Measurements from ENCODE around the gene AREL1. TPM values are rescaled to one million over a fixed set of nuclear protein-coding genes. Genes with fewer than 3 reads are reported as not detected.
A peak's percentile ranks its signal among the peaks of the same experiment; 100 is the strongest.

Gene AREL1
- total and polyA plus RNA-seq, 2 experiments from 2014 or later = 14.9 to 19.2 TPM

GRCh38 chr14:74619672-74620131, 93.2 kb downstream of the AREL1 start:
- Histone ChIP-seq H3K27me3 (peaks cover 3% of the 10 kb centered on the region), H3K9me3 (ENCODE audit: low read depth) (no peaks in the 10 kb centered on the region), H3K27ac (no peak overlapping the region), H3K4me1 (ENCODE audit: low read depth) (peaks cover 8% of the 10 kb centered on the region), H3K4me3 (no peak overlapping the region), H3K36me3 (no peaks in the 10 kb centered on the region)
- peak; percentile 3 for TF ChIP-seq CTCF (IDR thresholded peaks at IDR 0.05; ENCODE audit: low read depth, low read length)
- peak in 1 of 2 donors; percentile 98 for DNase-seq (ENCODE audit: low read depth in 1 of 2, low spot score in 1 of 2)

DNA sequence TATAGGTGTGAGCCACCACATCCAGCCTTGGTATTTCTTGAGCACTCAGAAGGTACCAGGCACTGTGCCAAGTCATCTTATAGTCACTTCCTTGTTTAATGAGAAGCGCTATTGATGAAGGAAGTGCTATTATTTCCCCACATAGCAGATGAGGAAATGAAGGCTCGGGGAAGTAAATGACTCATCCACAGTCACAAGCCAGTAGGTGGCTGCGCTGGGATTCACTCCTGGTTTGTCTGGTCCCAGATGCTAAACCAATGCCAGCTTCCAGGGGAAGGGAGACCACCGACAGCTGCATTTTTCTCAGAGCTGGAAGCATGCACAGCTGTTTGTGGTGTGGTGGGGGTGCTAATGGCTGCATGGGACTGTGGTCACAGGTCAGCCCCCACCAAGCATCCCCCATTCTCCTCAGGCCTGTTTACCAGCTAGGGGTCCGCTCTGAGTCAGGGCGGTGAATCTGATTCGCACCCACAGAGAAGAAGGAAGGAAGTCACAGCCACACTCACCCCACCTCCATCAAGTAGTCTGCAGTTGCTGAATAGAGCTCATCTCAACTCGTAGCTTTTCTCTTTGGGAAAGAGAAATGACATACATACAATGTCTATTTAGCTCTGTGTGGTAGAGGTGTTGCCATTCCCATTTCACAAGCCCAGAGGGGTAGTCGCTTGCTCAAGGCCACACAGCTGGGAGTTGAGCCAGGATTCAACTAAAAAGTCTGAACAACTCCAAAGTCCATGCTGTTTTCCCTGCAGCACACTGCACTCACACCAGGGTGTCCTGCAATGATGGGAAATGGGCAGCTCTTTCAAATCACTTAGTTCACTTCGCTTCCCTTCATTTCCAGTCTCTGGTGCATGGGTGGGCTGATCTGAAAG, 94.6 kb downstream of the AREL1 start:
- Histone ChIP-seq H3K27ac (no peak overlapping the region), H3K4me3 (no peak overlapping the region), H3K4me1 (ENCODE audit: low read depth) (peaks cover 8% of the 10 kb centered on the region), H3K36me3 (no peaks in the 10 kb centered on the region), H3K27me3 (peaks cover 3% of the 10 kb centered on the region), H3K9me3 (ENCODE audit: low read depth) (no peaks in the 10 kb centered on the region)
- peak in 1 of 2 donors; percentile 79 for DNase-seq (ENCODE audit: low read depth in 1 of 2, low spot score in 1 of 2)
- no peak for TF ChIP-seq CTCF (IDR thresholded peaks at IDR 0.05; ENCODE audit: low read depth, low read length)

DNA sequence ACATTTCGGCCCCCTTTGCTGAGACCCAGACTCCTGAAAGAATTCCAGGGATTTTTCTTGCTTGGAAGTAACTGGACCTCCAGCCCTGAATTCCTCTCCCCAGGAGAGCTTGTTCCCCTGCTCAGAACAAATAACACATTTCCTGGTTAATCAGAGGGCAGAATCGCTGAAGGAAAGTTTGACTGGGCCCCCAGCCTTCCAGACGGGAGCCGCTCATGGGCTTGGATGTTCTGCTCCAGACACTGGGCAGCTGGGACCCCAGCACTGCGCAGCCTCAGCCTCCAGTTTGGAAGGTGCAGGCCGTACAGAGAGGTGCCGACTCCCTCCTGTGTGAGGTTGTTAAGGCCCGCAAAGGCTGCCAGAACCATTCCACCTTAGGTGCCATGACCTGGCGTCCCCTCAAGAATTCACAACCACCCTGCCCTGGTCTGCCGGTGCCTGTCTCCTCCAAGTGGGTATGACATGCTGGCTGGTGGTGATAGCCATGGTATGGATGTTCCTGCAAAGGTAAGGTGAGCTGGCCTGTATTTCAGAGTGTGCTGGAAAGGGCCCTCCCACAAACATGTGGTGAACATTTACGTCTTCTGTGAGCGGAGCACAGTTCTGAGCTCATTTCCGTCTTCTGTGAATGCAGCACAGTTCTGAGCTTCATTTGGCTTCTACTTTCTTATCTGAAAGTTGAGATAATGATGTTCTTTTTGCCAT, 95.7 kb downstream of the AREL1 start:
- Histone ChIP-seq H3K36me3 (no peaks in the 10 kb centered on the region), H3K4me3 (no peak overlapping the region), H3K27ac (no peak overlapping the region), H3K9me3 (ENCODE audit: low read depth) (no peaks in the 10 kb centered on the region), H3K27me3 (peaks cover 6% of the 10 kb centered on the region), H3K4me1 (ENCODE audit: low read depth) (peaks cover 8% of the 10 kb centered on the region)
- DNase-seq (ENCODE audit: low read depth in 1 of 2, low spot score in 1 of 2) = peak in 1 of 2 donors; percentile 82
- TF ChIP-seq CTCF (IDR thresholded peaks at IDR 0.05; ENCODE audit: low read depth, low read length) = no peak

DNA sequence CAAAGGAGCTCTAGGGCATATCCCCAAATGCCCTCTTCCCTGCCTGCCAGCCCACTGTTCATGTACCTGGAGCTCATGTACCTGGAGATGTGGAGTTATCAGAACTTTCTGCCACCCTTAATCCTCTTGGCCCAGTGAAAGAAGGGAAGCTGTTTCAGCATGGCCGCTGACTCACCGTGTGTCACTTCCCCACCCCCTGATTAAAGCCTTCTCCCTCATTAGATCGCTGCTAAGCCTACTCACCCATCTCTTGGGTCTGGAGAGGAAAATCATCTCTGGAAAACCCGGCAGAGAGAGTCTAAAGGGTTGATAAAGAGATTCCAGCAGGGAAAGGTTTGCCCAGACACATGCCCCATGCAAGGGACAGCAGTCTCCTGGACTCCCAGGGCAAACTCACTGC, 96.4 kb downstream of the AREL1 start:
- no peak for TF ChIP-seq CTCF (IDR thresholded peaks at IDR 0.05; ENCODE audit: low read depth, low read length)
- peaks cover 3% of the 10 kb centered on the region for H3K4me1 ChIP-seq (ENCODE audit: low read depth)
- DNase-seq (ENCODE audit: low read depth in 1 of 2, low spot score in 1 of 2) = peak in 1 of 2 donors; percentile 73
- no peak overlapping the region for H3K4me3 ChIP-seq
- H3K36me3 ChIP-seq = no peaks in the 10 kb centered on the region
- no peaks in the 10 kb centered on the region for H3K9me3 ChIP-seq (ENCODE audit: low read depth)
- H3K27ac ChIP-seq = no peak overlapping the region
- peaks cover 13% of the 10 kb centered on the region for H3K27me3 ChIP-seq

DNA sequence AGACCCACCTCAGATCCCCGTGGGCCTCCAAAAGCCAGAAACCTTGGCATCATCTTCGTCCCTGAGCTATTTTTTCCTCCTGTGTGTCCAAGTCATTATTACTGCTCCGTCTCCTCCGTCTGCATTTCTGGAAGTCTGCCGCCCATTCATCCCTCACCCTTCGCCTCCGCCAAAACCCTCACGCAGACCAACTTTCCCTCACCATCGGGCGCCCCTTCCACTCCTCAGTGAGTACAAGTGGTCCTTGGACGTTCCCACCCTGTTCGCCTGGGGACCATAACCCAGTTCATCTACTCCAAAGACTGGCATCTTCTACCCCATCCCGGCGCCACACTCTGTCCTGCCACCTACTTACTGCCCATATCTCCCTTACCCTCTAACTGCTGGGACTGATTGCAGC, 97.1 kb downstream of the AREL1 start:
- H3K4me3 ChIP-seq = no peak overlapping the region
- H3K36me3 ChIP-seq = no peaks in the 10 kb centered on the region
- H3K4me1 ChIP-seq (ENCODE audit: low read depth) = no peaks in the 10 kb centered on the region
- no peaks in the 10 kb centered on the region for H3K9me3 ChIP-seq (ENCODE audit: low read depth)
- no peak overlapping the region for H3K27ac ChIP-seq
- TF ChIP-seq CTCF (IDR thresholded peaks at IDR 0.05; ENCODE audit: low read depth, low read length) = no peak
- peaks cover 20% of the 10 kb centered on the region for H3K27me3 ChIP-seq
- DNase-seq (ENCODE audit: low read depth in 1 of 2, low spot score in 1 of 2) = no peak

All from cardiac muscle cell (in vitro differentiated cells and primary cell).